K562 (cell line): ENCODE measurements around the gene KMT5C. TPM values are rescaled to one million over a fixed set of nuclear protein-coding genes. Genes with fewer than 3 reads are reported as not detected.

Experiments used
- BRD4 ChIP-seq: fragments of 200-600 bp; sonication (generic); IDR thresholded peaks from 2 replicates; pipeline ENCODE4 v1.6.1; 2017; ENCODE audit warnings: inconsistent platforms
- CTBP1 ChIP-seq: fragments of 450-650 bp; IDR thresholded peaks from 2 replicates; pipeline ENCODE4 v1.6.1; 2016; ENCODE audit warnings: borderline replicate concordance
- ETV1 ChIP-seq: fragments of 450-650 bp; conservative IDR thresholded peaks from 2 replicates; pipeline ENCODE4 v1.6.1; 2016; ENCODE audit warnings: missing genetic modification characterization, control low read depth, low read depth, missing compliant biosample characterization
- KLF16 ChIP-seq: IDR thresholded peaks from 2 replicates; pipeline ENCODE4 v1.6.1; 2016; ENCODE audit warnings: antibody characterized with exemption
- MAZ ChIP-seq, 2 experiments: fragments of 450-650 bp in 1 of 2; sonication (generic) in 1 of 2; formaldehyde crosslinking; IDR thresholded peaks in 1 of 2; conservative IDR thresholded peaks in 1 of 2; 2 replicates each; pipeline versions ENCODE4 v1.4.0 to v1.5.0; 2020; ENCODE audit warnings: mild to moderate bottlenecking in 1 of 2, missing genetic modification reagents in 1 of 2
- NCOA6 ChIP-seq: fragments of 450-650 bp; IDR thresholded peaks from 2 replicates; pipeline ENCODE4 v1.6.1; 2017; ENCODE audit warnings: mild to moderate bottlenecking
- NRF1 ChIP-seq, 2 experiments: fragments of 450-650 bp; IDR thresholded peaks in 1 of 2; conservative IDR thresholded peaks in 1 of 2; 2 replicates each; pipeline ENCODE4 v1.6.1; 2014; ENCODE audit warnings: mild to moderate bottlenecking in 2 of 2
- PHF21A ChIP-seq: fragments of 450-650 bp; IDR thresholded peaks from 2 replicates; pipeline ENCODE4 v1.6.1; 2017; ENCODE audit warnings: low read depth, borderline replicate concordance
- RB1 ChIP-seq: fragments of 450-650 bp; IDR thresholded peaks from 2 replicates; pipeline ENCODE4 v1.6.1; 2017; ENCODE audit warnings: low read depth, mild to moderate bottlenecking
- SMAD1 ChIP-seq: fragments of 150-350 bp; IDR thresholded peaks from 2 replicates; pipeline ENCODE4 v1.6.1; 2014; ENCODE audit warnings: low read length, low read depth; ENCODE audit not compliant: partially characterized antibody
- SMAD4 ChIP-seq: fragments of 250-450 bp; sonication (Bioruptor Pico); conservative IDR thresholded peaks from 2 replicates; pipeline ENCODE4 v1.8.0; 2021; ENCODE audit warnings: inconsistent platforms, mild to moderate bottlenecking, moderate library complexity
- TAL1 ChIP-seq: fragments of 450-650 bp; IDR thresholded peaks from 2 replicates; pipeline ENCODE4 v1.6.1; 2016; ENCODE audit warnings: mild to moderate bottlenecking
- TEAD4 ChIP-seq, 2 experiments: sonication (generic) in 1 of 2; formaldehyde crosslinking in 1 of 2; IDR thresholded peaks; 2 replicates each; pipeline versions ENCODE4 v1.6.1 to v1.8.0; 2012 to 2022; ENCODE audit warnings: borderline replicate concordance in 1 of 2, inconsistent platforms in 1 of 2, low read length in 1 of 2, mild to moderate bottlenecking in 1 of 2, missing genetic modification reagents in 1 of 2
- U2AF2 ChIP-seq: fragments of 200-400 bp; formaldehyde crosslinking; optimal IDR thresholded peaks from 2 replicates; pipeline ENCODE3; 2017; ENCODE audit warnings: low read depth, mild to moderate bottlenecking, low read length
- ZNF232 ChIP-seq: sonication (generic); formaldehyde crosslinking; IDR thresholded peaks from 2 replicates; pipeline ENCODE4 v1.8.0; 2022; ENCODE audit warnings: mild to moderate bottlenecking, missing genetic modification reagents
- ZNF780A ChIP-seq: fragments of 250-450 bp; sonication (Bioruptor Pico); IDR thresholded peaks from 2 replicates; pipeline ENCODE4 v1.5.0; 2021; ENCODE audit warnings: mild to moderate bottlenecking
- polyA plus RNA-seq, 8 experiments: library from polyadenylated mRNA; depleted of rRNA in 4 of 8; stranded (reverse) in 5 of 8; unstranded in 3 of 8; fragments of >200 nt; fragmentation: Nextera tagmentation in 2 of 8; fragmentation: Illumina TruSeq in 1 of 8; extraction: Ambion mirVana in 2 of 8; extraction: Trizol in 1 of 8; gene quantifications; 2 replicates each; pipeline versions ENCODE4 v1.2.1 to v1.2.3, GENCODE V29; 2011 to 2014; ENCODE audit warnings: inconsistent platforms in 1 of 8, missing spikeins in 1 of 8
- total RNA-seq, 7 experiments: library from RNA; depleted of rRNA in 6 of 7; stranded (reverse); fragments of >200 nt in 6 of 7; fragmentation: Illumina TruSeq in 2 of 7; extraction: Trizol in 2 of 7; gene quantifications; 2 replicates each; pipeline versions ENCODE4 v1.2.1 to v1.2.3, GENCODE V29; 2011 to 2021; ENCODE audit warnings: low replicate concordance in 1 of 7
- TF ChIP-seq, protein P1 (sequence below): sonication (generic); formaldehyde crosslinking; IDR thresholded peaks from 2 replicates; pipeline ENCODE4 v1.8.0; 2022; ENCODE audit warnings: missing genetic modification reagents, mild to moderate bottlenecking, moderate library complexity, borderline replicate concordance
- TF ChIP-seq, protein P2 (sequence below): fragments of 250-450 bp; sonication (Bioruptor Pico); IDR thresholded peaks from 2 replicates; pipeline ENCODE4 v1.4.0; 2020; ENCODE audit warnings: mild to moderate bottlenecking
- TF ChIP-seq, protein P3 (sequence below): IDR thresholded peaks from 3 replicates; pipeline ENCODE4 v1.6.1; 2011; ENCODE audit warnings: borderline replicate concordance, mild to moderate bottlenecking, moderate library complexity; ENCODE audit not compliant: insufficient read length; ENCODE audit errors: extremely low read depth

KMT5C gene
- total and polyA plus RNA-seq, 9 of the 15 experiments (the other 6 are each of a cell fraction or from before 2014, with no cell fraction given), result 0.15 to 53.5 (median 16.6) TPM

DNA sequence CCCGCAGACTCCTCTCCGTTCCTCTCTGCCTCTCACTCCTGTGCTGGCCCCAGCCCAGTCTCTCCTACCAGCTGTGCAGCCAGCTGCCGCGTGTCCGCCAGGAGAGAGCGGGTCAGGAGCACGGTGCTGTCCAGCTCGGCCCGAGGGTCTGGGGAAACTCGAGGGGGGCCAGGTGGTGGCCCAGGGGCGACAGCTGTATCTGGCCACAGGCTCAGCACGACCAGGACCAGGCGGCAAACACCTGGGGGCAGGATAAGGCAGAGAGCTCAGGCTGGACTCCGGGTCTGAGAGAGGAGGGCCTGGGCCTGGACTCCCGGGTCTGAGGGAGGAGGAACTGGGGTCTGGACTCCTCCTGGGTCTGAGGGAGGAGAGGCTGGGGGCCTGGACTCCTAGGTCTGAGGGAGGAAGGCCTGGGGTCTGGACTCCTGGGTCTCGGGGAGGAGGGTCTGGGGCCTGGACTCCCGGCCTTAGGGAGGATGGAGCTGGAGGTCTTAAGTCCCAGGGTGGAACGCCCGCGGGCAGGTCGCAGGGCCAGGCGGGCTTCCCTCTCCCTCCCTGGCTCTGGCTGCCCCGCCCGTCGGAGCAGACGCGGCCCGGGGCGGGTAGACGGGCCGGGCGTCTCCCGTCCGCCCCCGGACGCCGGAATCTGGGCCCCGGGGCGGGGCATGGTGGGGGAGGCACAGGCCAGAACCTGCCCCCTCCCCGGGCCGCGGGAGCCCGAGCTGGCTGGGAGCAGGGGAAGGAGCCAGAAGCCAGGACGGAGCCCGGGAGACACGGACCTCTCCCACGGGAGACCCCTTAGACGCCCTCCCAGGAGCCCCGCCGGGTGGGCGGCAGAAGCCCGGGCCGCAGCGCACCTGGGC is 29.3 kb downstream of the KMT5C start (continued):
- TF ChIP-seq, protein P1, sequence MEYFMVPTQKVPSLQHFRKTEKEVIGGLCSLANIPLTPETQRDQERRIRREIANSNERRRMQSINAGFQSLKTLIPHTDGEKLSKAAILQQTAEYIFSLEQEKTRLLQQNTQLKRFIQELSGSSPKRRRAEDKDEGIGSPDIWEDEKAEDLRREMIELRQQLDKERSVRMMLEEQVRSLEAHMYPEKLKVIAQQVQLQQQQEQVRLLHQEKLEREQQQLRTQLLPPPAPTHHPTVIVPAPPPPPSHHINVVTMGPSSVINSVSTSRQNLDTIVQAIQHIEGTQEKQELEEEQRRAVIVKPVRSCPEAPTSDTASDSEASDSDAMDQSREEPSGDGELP, result no peak; the same call in 1 of the 2 replicates
- no peak for TF ChIP-seq BRD4
- 0 out of 2 replicates have a peak, but pooled peaks have one; percentile 25 for TF ChIP-seq PHF21A
- TF ChIP-seq, protein P2, sequence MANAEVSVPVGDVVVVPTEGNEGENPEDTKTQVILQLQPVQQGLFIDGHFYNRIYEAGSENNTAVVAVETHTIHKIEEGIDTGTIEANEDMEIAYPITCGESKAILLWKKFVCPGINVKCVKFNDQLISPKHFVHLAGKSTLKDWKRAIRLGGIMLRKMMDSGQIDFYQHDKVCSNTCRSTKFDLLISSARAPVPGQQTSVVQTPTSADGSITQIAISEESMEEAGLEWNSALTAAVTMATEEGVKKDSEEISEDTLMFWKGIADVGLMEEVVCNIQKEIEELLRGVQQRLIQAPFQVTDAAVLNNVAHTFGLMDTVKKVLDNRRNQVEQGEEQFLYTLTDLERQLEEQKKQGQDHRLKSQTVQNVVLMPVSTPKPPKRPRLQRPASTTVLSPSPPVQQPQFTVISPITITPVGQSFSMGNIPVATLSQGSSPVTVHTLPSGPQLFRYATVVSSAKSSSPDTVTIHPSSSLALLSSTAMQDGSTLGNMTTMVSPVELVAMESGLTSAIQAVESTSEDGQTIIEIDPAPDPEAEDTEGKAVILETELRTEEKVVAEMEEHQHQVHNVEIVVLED (CRISPR knock-in tag), result peak; percentile 48; the same call in 1 of the 2 replicates
- peak; percentile 28 to 66; a peak in 3 of 4 replicates for TF ChIP-seq MAZ (CRISPR knock-in tag; conservative IDR thresholded peaks at IDR 0.05 in 1 of 2, IDR thresholded peaks at IDR 0.05 in 1 of 2)
- no peak for TF ChIP-seq KLF16
- peak; percentile 17; the same call in 1 of the 2 replicates for TF ChIP-seq CTBP1
- TF ChIP-seq, protein P3, sequence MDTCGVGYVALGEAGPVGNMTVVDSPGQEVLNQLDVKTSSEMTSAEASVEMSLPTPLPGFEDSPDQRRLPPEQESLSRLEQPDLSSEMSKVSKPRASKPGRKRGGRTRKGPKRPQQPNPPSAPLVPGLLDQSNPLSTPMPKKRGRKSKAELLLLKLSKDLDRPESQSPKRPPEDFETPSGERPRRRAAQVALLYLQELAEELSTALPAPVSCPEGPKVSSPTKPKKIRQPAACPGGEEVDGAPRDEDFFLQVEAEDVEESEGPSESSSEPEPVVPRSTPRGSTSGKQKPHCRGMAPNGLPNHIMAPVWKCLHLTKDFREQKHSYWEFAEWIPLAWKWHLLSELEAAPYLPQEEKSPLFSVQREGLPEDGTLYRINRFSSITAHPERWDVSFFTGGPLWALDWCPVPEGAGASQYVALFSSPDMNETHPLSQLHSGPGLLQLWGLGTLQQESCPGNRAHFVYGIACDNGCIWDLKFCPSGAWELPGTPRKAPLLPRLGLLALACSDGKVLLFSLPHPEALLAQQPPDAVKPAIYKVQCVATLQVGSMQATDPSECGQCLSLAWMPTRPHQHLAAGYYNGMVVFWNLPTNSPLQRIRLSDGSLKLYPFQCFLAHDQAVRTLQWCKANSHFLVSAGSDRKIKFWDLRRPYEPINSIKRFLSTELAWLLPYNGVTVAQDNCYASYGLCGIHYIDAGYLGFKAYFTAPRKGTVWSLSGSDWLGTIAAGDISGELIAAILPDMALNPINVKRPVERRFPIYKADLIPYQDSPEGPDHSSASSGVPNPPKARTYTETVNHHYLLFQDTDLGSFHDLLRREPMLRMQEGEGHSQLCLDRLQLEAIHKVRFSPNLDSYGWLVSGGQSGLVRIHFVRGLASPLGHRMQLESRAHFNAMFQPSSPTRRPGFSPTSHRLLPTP, result no peak
- TF ChIP-seq NRF1 (conservative IDR thresholded peaks at IDR 0.05 in 1 of 2, IDR thresholded peaks at IDR 0.05 in 1 of 2), result 0 out of 4 replicates have a peak, but pooled peaks of 1 of the 2 experiments have one; percentile 17
- TF ChIP-seq ZNF232 (CRISPR knock-in tag), result no peak
- no peak for TF ChIP-seq ZNF780A (CRISPR knock-in tag)
- TF ChIP-seq SMAD1, result no peak
- TF ChIP-seq ETV1, result 0 out of 2 replicates have a peak, but pooled peaks have one; percentile 9
- TF ChIP-seq U2AF2, result no peak
- peak; percentile 82 for TF ChIP-seq NCOA6
- no peak for TF ChIP-seq TAL1
- TF ChIP-seq RB1, result no peak
- peak; percentile 35; the same call in 1 of the 2 replicates for TF ChIP-seq TEAD4 (IDR thresholded peaks at IDR 0.05; ENCODE audit: low read length)
- no peak for TF ChIP-seq TEAD4 (CRISPR knock-in tag; IDR thresholded peaks at IDR 0.05; ENCODE audit: borderline replicate concordance)
- peak; percentile 67 for TF ChIP-seq SMAD4 (CRISPR knock-in tag)
- TF ChIP-seq, all 486 proteins: peak for 25
